ENCODE measurements around the gene GLT1D1. TPM values are rescaled to one million over a fixed set of nuclear protein-coding genes. Genes with fewer than 3 reads are reported as not detected.

The GLT1D1 gene
- total and polyA plus RNA-seq, 12 donors, result 0.07 to 3.3 (median 0.66) TPM; not detected in 1

DNA sequence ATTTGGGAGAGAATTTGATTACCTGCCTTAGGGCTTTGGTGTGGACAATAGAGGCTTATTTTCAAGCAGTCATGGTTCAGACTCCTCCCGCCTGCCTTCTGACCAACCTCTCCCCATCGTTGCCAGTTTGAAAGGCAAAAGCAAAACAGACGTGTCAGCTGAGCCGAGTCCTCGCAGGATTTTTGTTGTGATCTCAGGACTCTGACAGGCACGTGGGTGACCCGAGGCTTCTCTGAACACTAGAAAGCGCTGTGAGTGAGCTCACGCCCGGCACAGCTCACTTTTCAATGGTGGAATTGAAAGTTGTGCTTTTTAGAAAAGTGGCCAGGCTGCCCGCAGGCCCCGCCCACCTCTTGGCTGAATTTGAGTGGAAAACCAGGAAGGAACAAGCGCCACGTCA is 130.1 kb downstream of the GLT1D1 start:
- DNase-seq, result no peak
- intact Hi-C loops (cut with DNase I), result no loop called here
- TF ChIP-seq, protein P1, sequence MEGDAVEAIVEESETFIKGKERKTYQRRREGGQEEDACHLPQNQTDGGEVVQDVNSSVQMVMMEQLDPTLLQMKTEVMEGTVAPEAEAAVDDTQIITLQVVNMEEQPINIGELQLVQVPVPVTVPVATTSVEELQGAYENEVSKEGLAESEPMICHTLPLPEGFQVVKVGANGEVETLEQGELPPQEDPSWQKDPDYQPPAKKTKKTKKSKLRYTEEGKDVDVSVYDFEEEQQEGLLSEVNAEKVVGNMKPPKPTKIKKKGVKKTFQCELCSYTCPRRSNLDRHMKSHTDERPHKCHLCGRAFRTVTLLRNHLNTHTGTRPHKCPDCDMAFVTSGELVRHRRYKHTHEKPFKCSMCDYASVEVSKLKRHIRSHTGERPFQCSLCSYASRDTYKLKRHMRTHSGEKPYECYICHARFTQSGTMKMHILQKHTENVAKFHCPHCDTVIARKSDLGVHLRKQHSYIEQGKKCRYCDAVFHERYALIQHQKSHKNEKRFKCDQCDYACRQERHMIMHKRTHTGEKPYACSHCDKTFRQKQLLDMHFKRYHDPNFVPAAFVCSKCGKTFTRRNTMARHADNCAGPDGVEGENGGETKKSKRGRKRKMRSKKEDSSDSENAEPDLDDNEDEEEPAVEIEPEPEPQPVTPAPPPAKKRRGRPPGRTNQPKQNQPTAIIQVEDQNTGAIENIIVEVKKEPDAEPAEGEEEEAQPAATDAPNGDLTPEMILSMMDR (IDR thresholded peaks at IDR 0.05), result no peak
- Histone ChIP-seq H3K27me3 (peaks cover 1 to 41% (median 23%) of the 10 kb centered on the region in 7 donors), H3K36me3 (peaks cover 0 to 3% (median 0%) of the 10 kb centered on the region in 9 donors), H3K9me3 (no peaks in the 10 kb centered on the region), H3K4me3 (no peak overlapping the region), H3K27ac (no peak overlapping the region), H3K4me1 (no peaks in the 10 kb centered on the region)
- WGBS, 2 donors, result 75 to 77% methylated on average over 14 of the region's 14 CpGs
- no peak for ATAC-seq

DNA sequence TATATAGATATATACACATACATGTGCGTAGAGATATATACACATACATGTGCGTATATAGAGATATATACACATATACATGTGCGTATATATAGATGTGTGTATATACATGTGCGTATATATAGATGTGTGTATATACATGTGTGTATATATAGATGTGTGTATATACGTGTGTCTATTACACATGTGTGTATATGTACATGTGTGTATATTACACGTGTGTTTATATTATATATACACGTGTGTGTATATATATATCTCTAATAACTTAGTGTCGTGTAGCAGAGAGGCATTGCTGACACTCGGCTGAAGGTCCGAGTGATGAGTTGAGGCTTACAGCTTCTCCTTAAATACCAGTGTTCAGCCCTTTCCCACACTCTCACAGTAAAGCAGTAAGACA is 133.7 kb downstream of the GLT1D1 start:
- Histone ChIP-seq H3K9me3 (peaks cover 0 to 14% (median 4%) of the 10 kb centered on the region in 11 donors), H3K27me3 (peaks cover 0 to 13% (median 3%) of the 10 kb centered on the region in 7 donors), H3K4me1 (no peaks in the 10 kb centered on the region), H3K36me3 (peaks cover 0 to 3% (median 0%) of the 10 kb centered on the region in 9 donors), H3K4me3 (no peak overlapping the region), H3K27ac (no peak overlapping the region)
- TF ChIP-seq, protein P1 (IDR thresholded peaks at IDR 0.05), result no peak
- intact Hi-C loops (cut with DNase I), result no loop called here
- 68 to 78% methylated on average over 10 of the region's 10 CpGs for WGBS, 2 donors
- DNase-seq (no peak), ATAC-seq (no peak)

DNA sequence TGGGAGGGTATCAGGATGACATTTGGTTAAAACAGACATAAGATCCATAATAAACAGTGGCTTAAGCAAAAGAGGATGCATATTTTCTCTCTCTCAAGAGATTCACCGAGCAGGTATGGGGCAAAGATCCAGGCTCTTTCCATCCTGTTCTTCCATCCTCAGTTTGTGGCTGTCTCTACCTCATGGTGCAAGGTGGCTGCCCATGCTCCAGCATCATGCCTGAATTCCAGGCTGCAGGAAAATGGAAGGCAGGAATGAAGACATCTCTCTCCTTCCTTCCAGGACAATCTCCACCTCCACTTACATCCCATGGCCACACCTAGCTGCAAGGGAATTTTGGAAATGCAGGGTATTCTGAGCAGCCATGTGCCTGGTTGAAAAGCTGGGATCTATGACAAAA is 136.0 kb downstream of the GLT1D1 start:
- Histone ChIP-seq H3K4me3 (no peak overlapping the region), H3K27me3 (peaks cover 0 to 9% (median 0%) of the 10 kb centered on the region in 7 donors), H3K36me3 (no peaks in the 10 kb centered on the region), H3K9me3 (peaks cover 0 to 14% (median 4%) of the 10 kb centered on the region in 11 donors), H3K27ac (no peak overlapping the region), H3K4me1 (no peaks in the 10 kb centered on the region)
- intact Hi-C loops (cut with DNase I), result no loop called here
- TF ChIP-seq, protein P1 (IDR thresholded peaks at IDR 0.05), result no peak
- no peak for ATAC-seq
- WGBS, 2 donors, result 74 to 75% methylated on average over 1 of the region's 1 CpG
- no peak for DNase-seq

DNA sequence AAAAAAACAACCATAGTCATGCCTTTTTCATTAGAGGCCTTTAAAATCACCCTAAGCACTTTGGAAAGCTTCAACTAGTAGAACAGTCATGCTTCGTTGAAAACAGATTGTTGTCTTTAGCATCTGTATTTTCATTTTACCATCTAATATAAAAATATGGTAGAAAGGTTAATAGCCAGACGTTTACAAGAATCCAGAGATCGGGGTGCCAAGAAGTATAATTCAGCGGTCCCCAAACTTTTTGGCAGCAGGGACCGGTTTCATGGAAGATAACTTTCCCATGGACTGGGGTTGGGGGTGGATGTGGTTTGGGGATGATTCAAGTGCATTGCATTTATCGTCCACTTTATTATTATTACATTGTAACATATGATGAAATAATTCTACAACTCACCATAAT is 138.4 kb downstream of the GLT1D1 start:
- Histone ChIP-seq H3K27me3 (peaks cover 0 to 9% (median 0%) of the 10 kb centered on the region in 7 donors), H3K27ac (no peak overlapping the region), H3K4me1 (no peaks in the 10 kb centered on the region), H3K9me3 (peaks cover 0 to 14% (median 4%) of the 10 kb centered on the region in 11 donors), H3K4me3 (no peak overlapping the region), H3K36me3 (no peaks in the 10 kb centered on the region)
- DNase-seq (no peak), ATAC-seq (no peak)
- WGBS, 2 donors, result 86 to 88% methylated on average over 6 of the region's 6 CpGs
- intact Hi-C loops (cut with DNase I), result no loop called here
- TF ChIP-seq, protein P1 (IDR thresholded peaks at IDR 0.05), result no peak

Data from heart right ventricle (tissue), 16 donors.